Measurements from ENCODE around the gene INTS14. TPM values are rescaled to one million over a fixed set of nuclear protein-coding genes. Genes with fewer than 3 reads are reported as not detected.

INTS14 gene
- polyA plus RNA-seq (2012; ENCODE audit: missing spikeins): 32.0 TPM

GRCh38 chr15:65610871-65611718, at the start of gene INTS14:
Gene INTS14, minus strand, starts transcription at chr15:65611131. Its CDS starts 3,751 bp downstream, at chr15:65607380.
- FAIRE-seq (peak; percentile 99), DNase-seq (ENCODE audit: insufficient read length) (peak; percentile 89)
- TF ChIP-seq POLR2AphosphoS5 (IDR thresholded peaks at IDR 0.05; ENCODE audit: low read depth, low read length) (peak; percentile 74), POLR2A (IDR thresholded peaks at IDR 0.05; ENCODE audit: low read depth, low read length) (peak; percentile 88), TAF1 (IDR thresholded peaks at IDR 0.05; ENCODE audit: borderline replicate concordance, low read depth, low read length) (peak; percentile 41; the same call in 1 of the 2 replicates)

- DNase-seq (ENCODE audit: insufficient read length) (no peak), FAIRE-seq (no peak)
- no peak for TF ChIP-seq POLR2AphosphoS5 (IDR thresholded peaks at IDR 0.05; ENCODE audit: low read depth, low read length)
Observed at GRCh38 chr15:65659502-65660052, 48.6 kb upstream of the INTS14 start.

GRCh38 chr15:65655457-65655856, 44.5 kb upstream of the INTS14 start:
- no peak for FAIRE-seq
- TF ChIP-seq POLR2A (IDR thresholded peaks at IDR 0.05; ENCODE audit: low read depth, low read length) (no peak), TAF1 (IDR thresholded peaks at IDR 0.05; ENCODE audit: borderline replicate concordance, low read depth, low read length) (no peak), POLR2AphosphoS5 (IDR thresholded peaks at IDR 0.05; ENCODE audit: low read depth, low read length) (no peak)
- no peak for DNase-seq (ENCODE audit: insufficient read length)

- FAIRE-seq: no peak
- no peak for TF ChIP-seq POLR2A (IDR thresholded peaks at IDR 0.05; ENCODE audit: low read depth, low read length)
- TF ChIP-seq TAF1 (IDR thresholded peaks at IDR 0.05; ENCODE audit: borderline replicate concordance, low read depth, low read length): no peak
- no peak for TF ChIP-seq POLR2AphosphoS5 (IDR thresholded peaks at IDR 0.05; ENCODE audit: low read depth, low read length)
- no peak for DNase-seq (ENCODE audit: insufficient read length)
Observed at GRCh38 chr15:65655026-65655425, 44.1 kb upstream of the INTS14 start.

- FAIRE-seq (no peak), DNase-seq (ENCODE audit: insufficient read length) (no peak)
- TF ChIP-seq TAF1 (IDR thresholded peaks at IDR 0.05; ENCODE audit: borderline replicate concordance, low read depth, low read length) (no peak), POLR2A (IDR thresholded peaks at IDR 0.05; ENCODE audit: low read depth, low read length) (no peak), POLR2AphosphoS5 (IDR thresholded peaks at IDR 0.05; ENCODE audit: low read depth, low read length) (no peak)
Observed at GRCh38 chr15:65653801-65654521, 43.0 kb upstream of the INTS14 start.

- FAIRE-seq: no peak
- TF ChIP-seq POLR2A (IDR thresholded peaks at IDR 0.05; ENCODE audit: low read depth, low read length) (no peak), TAF1 (IDR thresholded peaks at IDR 0.05; ENCODE audit: borderline replicate concordance, low read depth, low read length) (no peak), POLR2AphosphoS5 (IDR thresholded peaks at IDR 0.05; ENCODE audit: low read depth, low read length) (no peak)
- DNase-seq (ENCODE audit: insufficient read length): no peak
Observed at GRCh38 chr15:65653341-65653740, 42.4 kb upstream of the INTS14 start.

- FAIRE-seq: no peak
- no peak for DNase-seq (ENCODE audit: insufficient read length)
Observed at GRCh38 chr15:65651831-65652749, 41.2 kb upstream of the INTS14 start.

GRCh38 chr15:65651042-65651322, 40.1 kb upstream of the INTS14 start:
- FAIRE-seq: no peak
- no peak for DNase-seq (ENCODE audit: insufficient read length)
- no peak for TF ChIP-seq TAF1 (IDR thresholded peaks at IDR 0.05; ENCODE audit: borderline replicate concordance, low read depth, low read length)
- TF ChIP-seq POLR2AphosphoS5 (IDR thresholded peaks at IDR 0.05; ENCODE audit: low read depth, low read length): peak; percentile 42; the same call in 1 of the 2 replicates
- peak; percentile 43; the same call in 1 of the 2 replicates for TF ChIP-seq POLR2A (IDR thresholded peaks at IDR 0.05; ENCODE audit: low read depth, low read length)

More at GRCh38 chr15:65651831-65652749, 41.2 kb upstream of the INTS14 start:
- TF ChIP-seq POLR2A (IDR thresholded peaks at IDR 0.05; ENCODE audit: low read depth, low read length) (peak; percentile 12; the same call in 1 of the 2 replicates), POLR2AphosphoS5 (IDR thresholded peaks at IDR 0.05; ENCODE audit: low read depth, low read length) (no peak; the same call in 1 of the 2 replicates), TAF1 (IDR thresholded peaks at IDR 0.05; ENCODE audit: borderline replicate concordance, low read depth, low read length) (no peak)

- TF ChIP-seq POLR2AphosphoS5 (IDR thresholded peaks at IDR 0.05; ENCODE audit: low read depth, low read length) (peak; percentile 46; the same call in 1 of the 2 replicates), TAF1 (IDR thresholded peaks at IDR 0.05; ENCODE audit: borderline replicate concordance, low read depth, low read length) (no peak)
- no peak for DNase-seq (ENCODE audit: insufficient read length)
- peak; percentile 46 for FAIRE-seq
Observed at GRCh38 chr15:65650312-65651041, 39.5 kb upstream of the INTS14 start.

- no peak for FAIRE-seq
- no peak for DNase-seq (ENCODE audit: insufficient read length)
- TF ChIP-seq TAF1 (IDR thresholded peaks at IDR 0.05; ENCODE audit: borderline replicate concordance, low read depth, low read length) (no peak), POLR2A (IDR thresholded peaks at IDR 0.05; ENCODE audit: low read depth, low read length) (no peak), POLR2AphosphoS5 (IDR thresholded peaks at IDR 0.05; ENCODE audit: low read depth, low read length) (no peak)
Observed at GRCh38 chr15:65646486-65646885, 35.6 kb upstream of the INTS14 start.
